ENCODE results near the gene DHRS3. TPM values are rescaled to one million over a fixed set of nuclear protein-coding genes. Genes with fewer than 3 reads are reported as not detected.

Gene DHRS3
- total RNA-seq, 1 experiment from 2014 or later = 87.0 TPM

DNA sequence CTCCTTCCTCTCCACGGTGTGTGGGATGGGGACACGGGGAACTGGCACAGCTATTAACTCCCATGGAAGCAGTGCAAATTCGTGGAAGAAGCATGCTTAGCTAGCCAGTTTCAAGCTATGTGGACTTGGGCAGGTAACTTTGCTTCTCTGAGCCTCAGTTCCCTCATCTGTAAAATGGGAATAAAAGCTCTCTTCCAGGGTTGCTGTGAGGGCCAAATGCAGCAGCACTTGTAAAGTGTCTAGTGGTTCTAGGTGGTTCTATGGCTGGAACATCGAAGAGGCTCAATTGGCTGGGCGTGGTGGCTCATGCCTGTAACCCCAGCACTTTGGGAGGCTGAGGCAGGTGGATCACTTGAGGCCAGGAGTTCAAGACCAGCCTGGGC lies 43.3 kb downstream of the DHRS3 start:
- Histone ChIP-seq H2AFZ (ENCODE audit: low read depth, low read length, poor library complexity, severe bottlenecking) (no peak overlapping the region), H3K27ac (ENCODE audit: low read depth, low read length) (peak overlapping the region; percentile 72), H3K36me3 (ENCODE audit: control insufficient read depth in 1 of 2, insufficient read depth in 2 of 2, low read length in 2 of 2) (peaks cover 0 to 10% of the 10 kb centered on the region in 2 experiments; a peak in 1 of 4 replicates), H3K4me3 (replicated peaks in 1 of 2; ENCODE audit: low read depth in 1 of 2, low read length in 2 of 2) (no peak overlapping the region), H4K20me1 (ENCODE audit: insufficient read depth) (no peaks in the 10 kb centered on the region), H3K9me2 (ENCODE audit: insufficient read depth) (no peaks in the 10 kb centered on the region), H3K9me3 (ENCODE audit: control insufficient read depth in 1 of 2, insufficient read depth in 1 of 2, low read depth in 1 of 2, low read length in 2 of 2) (no peaks in the 10 kb centered on the region), H3K27me3 (ENCODE audit: insufficient read depth, low read length) (no peaks in the 10 kb centered on the region), H3K4me2 (ENCODE audit: low read length) (peak overlapping the region; percentile 46), H3K4me1 (ENCODE audit: control insufficient read depth in 1 of 2, insufficient read depth in 2 of 2, low read length in 2 of 2) (peaks cover 29 to 42% of the 10 kb centered on the region in 2 experiments), H3K79me2 (ENCODE audit: insufficient read depth, low read length) (no peaks in the 10 kb centered on the region), H3K9ac (ENCODE audit: low read length) (peak overlapping the region; percentile 7; the same call in 1 of the 2 replicates)
- RAD21 ChIA-PET (ENCODE audit: low non-redundant PET in 1 of 2, low total read pairs in 2 of 2, uncharacterized antibody in 2 of 2, unreplicated experiment in 2 of 2) = no interaction called here
- TF ChIP-seq EZH2phosphoT487 (IDR thresholded peaks at IDR 0.05; ENCODE audit: borderline replicate concordance) (no peak), SP1 (IDR thresholded peaks at IDR 0.05; ENCODE audit: low read depth) (no peak), SIN3A (IDR thresholded peaks at IDR 0.05; ENCODE audit: low read depth) (no peak), RAD21 (IDR thresholded peaks at IDR 0.05; ENCODE audit: low read depth) (no peak), CEBPB (IDR thresholded peaks at IDR 0.05; ENCODE audit: low read depth) (no peak), ZNF274 (IDR thresholded peaks at IDR 0.05; ENCODE audit: low read depth, low read length) (no peak), CBX3 (IDR thresholded peaks at IDR 0.05; ENCODE audit: low read depth) (no peak), POLR2A (IDR thresholded peaks at IDR 0.05; ENCODE audit: borderline replicate concordance, extremely low read depth, insufficient read depth, insufficient read length) (no peak), SRF (IDR thresholded peaks at IDR 0.05; ENCODE audit: low read depth) (no peak), YY1 (IDR thresholded peaks at IDR 0.05; ENCODE audit: extremely low read depth, insufficient replicate concordance, low read depth, low read length) (no peak), EZH2 (IDR thresholded peaks at IDR 0.05) (no peak)
- TF ChIP-seq, protein P1, sequence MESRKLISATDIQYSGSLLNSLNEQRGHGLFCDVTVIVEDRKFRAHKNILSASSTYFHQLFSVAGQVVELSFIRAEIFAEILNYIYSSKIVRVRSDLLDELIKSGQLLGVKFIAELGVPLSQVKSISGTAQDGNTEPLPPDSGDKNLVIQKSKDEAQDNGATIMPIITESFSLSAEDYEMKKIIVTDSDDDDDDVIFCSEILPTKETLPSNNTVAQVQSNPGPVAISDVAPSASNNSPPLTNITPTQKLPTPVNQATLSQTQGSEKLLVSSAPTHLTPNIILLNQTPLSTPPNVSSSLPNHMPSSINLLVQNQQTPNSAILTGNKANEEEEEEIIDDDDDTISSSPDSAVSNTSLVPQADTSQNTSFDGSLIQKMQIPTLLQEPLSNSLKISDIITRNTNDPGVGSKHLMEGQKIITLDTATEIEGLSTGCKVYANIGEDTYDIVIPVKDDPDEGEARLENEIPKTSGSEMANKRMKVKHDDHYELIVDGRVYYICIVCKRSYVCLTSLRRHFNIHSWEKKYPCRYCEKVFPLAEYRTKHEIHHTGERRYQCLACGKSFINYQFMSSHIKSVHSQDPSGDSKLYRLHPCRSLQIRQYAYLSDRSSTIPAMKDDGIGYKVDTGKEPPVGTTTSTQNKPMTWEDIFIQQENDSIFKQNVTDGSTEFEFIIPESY (IDR thresholded peaks at IDR 0.05; ENCODE audit: extremely low read depth, insufficient replicate concordance, low read length) = no peak
- POLR2A ChIA-PET = no interaction called here
- ATAC-seq (no peak), DNase-seq (ENCODE audit: low read depth, low spot score) (no peak)
- intact Hi-C loops (cut with micrococcal nuclease) = no loop called here
- CTCF ChIA-PET = interaction anchor here (0.7 to 1.4 kb wide), 2 partner anchors 21 to 27 kb away, joined by 3 to 8 read pairs; no protein-coding TSS in a partner anchor
- BruUV-seq (replicated peaks) = no TSS peak

Data from HCT116 (cell line).